HPDE6-E6E7 (cell line): ENCODE measurements around the gene ALS2CL.

Experiments used
- DNase-seq: peaks from one replicate; pipeline ENCODE4 v3.0.0; 2011; ENCODE audit warnings: missing footprints; ENCODE audit errors: extremely low spot score

The ALS2CL gene

GRCh38 chr3:46676601-46677410 is 16.7 kb downstream of the ALS2CL start:
- DNase-seq: no peak

- no peak for DNase-seq
These were observed 17.5 kb downstream of the ALS2CL start for GRCh38 chr3:46675843-46676567.

GRCh38 chr3:46675426-46675825 is 18.1 kb downstream of the ALS2CL start:
- DNase-seq: no peak

- no peak for DNase-seq
These were observed 19.2 kb downstream of the ALS2CL start for GRCh38 chr3:46674031-46674845.

- no peak for DNase-seq
These were observed 20.1 kb downstream of the ALS2CL start for GRCh38 chr3:46673151-46674030.

GRCh38 chr3:46672349-46672695 is 21.2 kb downstream of the ALS2CL start:
- DNase-seq: no peak

GRCh38 chr3:46671541-46672348 is 21.7 kb downstream of the ALS2CL start:
- no peak for DNase-seq

- no peak for DNase-seq
These were observed 22.5 kb downstream of the ALS2CL start for GRCh38 chr3:46670891-46671427.

GRCh38 chr3:46670000-46670890 is 23.2 kb downstream of the ALS2CL start:
- DNase-seq: no peak

GRCh38 chr3:46669191-46669999 is 24.1 kb downstream of the ALS2CL start:
- DNase-seq: no peak

- no peak for DNase-seq
These were observed 24.9 kb downstream of the ALS2CL start for GRCh38 chr3:46668591-46668990.

GRCh38 chr3:46668116-46668515 is 25.4 kb downstream of the ALS2CL start:
- DNase-seq: no peak

- no peak for DNase-seq
These were observed 25.8 kb downstream of the ALS2CL start for GRCh38 chr3:46667657-46668056.

GRCh38 chr3:46667061-46667621 is 26.3 kb downstream of the ALS2CL start:
- no peak for DNase-seq

GRCh38 chr3:46666453-46666845 is 27.0 kb downstream of the ALS2CL start:
- no peak for DNase-seq

- DNase-seq: no peak
These were observed 27.6 kb downstream of the ALS2CL start for GRCh38 chr3:46665763-46666452.

- no peak for DNase-seq
These were observed 28.3 kb downstream of the ALS2CL start for GRCh38 chr3:46664971-46665762.
